ENCODE results near the gene ZNF609.

- TF ChIP-seq, protein P1, sequence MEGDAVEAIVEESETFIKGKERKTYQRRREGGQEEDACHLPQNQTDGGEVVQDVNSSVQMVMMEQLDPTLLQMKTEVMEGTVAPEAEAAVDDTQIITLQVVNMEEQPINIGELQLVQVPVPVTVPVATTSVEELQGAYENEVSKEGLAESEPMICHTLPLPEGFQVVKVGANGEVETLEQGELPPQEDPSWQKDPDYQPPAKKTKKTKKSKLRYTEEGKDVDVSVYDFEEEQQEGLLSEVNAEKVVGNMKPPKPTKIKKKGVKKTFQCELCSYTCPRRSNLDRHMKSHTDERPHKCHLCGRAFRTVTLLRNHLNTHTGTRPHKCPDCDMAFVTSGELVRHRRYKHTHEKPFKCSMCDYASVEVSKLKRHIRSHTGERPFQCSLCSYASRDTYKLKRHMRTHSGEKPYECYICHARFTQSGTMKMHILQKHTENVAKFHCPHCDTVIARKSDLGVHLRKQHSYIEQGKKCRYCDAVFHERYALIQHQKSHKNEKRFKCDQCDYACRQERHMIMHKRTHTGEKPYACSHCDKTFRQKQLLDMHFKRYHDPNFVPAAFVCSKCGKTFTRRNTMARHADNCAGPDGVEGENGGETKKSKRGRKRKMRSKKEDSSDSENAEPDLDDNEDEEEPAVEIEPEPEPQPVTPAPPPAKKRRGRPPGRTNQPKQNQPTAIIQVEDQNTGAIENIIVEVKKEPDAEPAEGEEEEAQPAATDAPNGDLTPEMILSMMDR (IDR thresholded peaks at IDR 0.05 in 2 of 3, conservative IDR thresholded peaks at IDR 0.05 in 1 of 3; ENCODE audit: control insufficient read depth in 2 of 3, extremely low read depth in 1 of 3, insufficient read depth in 1 of 3, low read depth in 3 of 3, low read length in 3 of 3), result no peak
- no peak for TF ChIP-seq FOXM1 (IDR thresholded peaks at IDR 0.05; ENCODE audit: low read depth, low read length)
- TF ChIP-seq, protein P2, sequence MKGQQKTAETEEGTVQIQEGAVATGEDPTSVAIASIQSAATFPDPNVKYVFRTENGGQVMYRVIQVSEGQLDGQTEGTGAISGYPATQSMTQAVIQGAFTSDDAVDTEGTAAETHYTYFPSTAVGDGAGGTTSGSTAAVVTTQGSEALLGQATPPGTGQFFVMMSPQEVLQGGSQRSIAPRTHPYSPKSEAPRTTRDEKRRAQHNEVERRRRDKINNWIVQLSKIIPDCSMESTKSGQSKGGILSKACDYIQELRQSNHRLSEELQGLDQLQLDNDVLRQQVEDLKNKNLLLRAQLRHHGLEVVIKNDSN (IDR thresholded peaks at IDR 0.05; ENCODE audit: borderline replicate concordance, extremely low read length, insufficient read depth, low read depth, low read length), result no peak
- TF ChIP-seq NBN (IDR thresholded peaks at IDR 0.05), result no peak
Observed at GRCh38 chr15:64688770-64689169, 228.4 kb downstream of the ZNF609 start.
